HepG2 (cell line): ENCODE results near the gene DIP2C. TPM values are rescaled to one million over a fixed set of nuclear protein-coding genes. Genes with fewer than 3 reads are reported as not detected.

Experiments
- ATAC-seq: fragments of 200-7000 bp; cut with Tn5 transposase; 3 replicates; pipeline ENCODE4 v1.9.1; 2020; ENCODE audit warnings: mild to moderate bottlenecking, moderate library complexity
- BruUV-seq: library from RNA; stranded (reverse); fragments of 400-500 nt; replicated peaks from 2 replicates; lab custom pipeline; 2021; lab: Mats Ljungman, UMichigan
- CTCF ChIA-PET: fragments of 300-600 bp; formaldehyde crosslinking; extraction: SDS; loops from one replicate; lab custom pipeline; 2021; ENCODE audit warnings: low total read pairs, inconsistent platforms, low intra/inter-chr PET ratio; lab: Yijun Ruan, JAX
- POLR2A ChIA-PET: fragments of 350-600 bp; sonication (Branson Sonifier 250); formaldehyde crosslinking; loops from one replicate; lab custom pipeline; 2020; ENCODE audit warnings: antibody characterized with exemption, inconsistent platforms; lab: Yijun Ruan, JAX
- DNase-seq: peaks from one replicate; pipeline ENCODE4 v3.0.0-alpha.2; 2015; ENCODE audit warnings: low spot score
- FAIRE-seq: peaks from 3 replicates; lab custom pipeline; 2011; peaks lifted over from hg19 to GRCh38; lab: Jason Lieb, UNC
- H2AFZ ChIP-seq: one replicate; pipeline ENCODE4 v1.6.1; 2011; ENCODE audit warnings: low read length, inconsistent platforms
- H3K27ac ChIP-seq: fragments of 300-600 bp; 3 replicates; pipeline ENCODE4 v1.8.0; 2011; ENCODE audit warnings: mixed run types, mild to moderate bottlenecking, mixed read lengths, low read length, inconsistent platforms; ENCODE audit not compliant: insufficient read depth; ENCODE audit errors: extremely low read length
- H3K27me3 ChIP-seq, 2 experiments: fragments of 200-600 bp in 1 of 2; 2 replicates in 1 of 2; 3 replicates in 1 of 2; pipeline versions ENCODE4 v1.6.0 to v1.8.0; 2011; ENCODE audit warnings: low read length in 2 of 2, mild to moderate bottlenecking in 2 of 2, moderate library complexity in 2 of 2, inconsistent platforms in 1 of 2; ENCODE audit not compliant: insufficient read depth in 2 of 2, control insufficient read depth in 1 of 2
- H3K36me3 ChIP-seq, 2 experiments: fragments of 200-600 bp in 1 of 2; replicated peaks in 1 of 2; 2 replicates in 1 of 2; 3 replicates in 1 of 2; pipeline versions ENCODE4 v1.5.1 to v1.8.0; 2011; ENCODE audit warnings: low read length in 2 of 2, inconsistent platforms in 1 of 2; ENCODE audit not compliant: insufficient read depth in 2 of 2, control insufficient read depth in 1 of 2
- H3K4me1 ChIP-seq: 2 replicates; pipeline ENCODE4 v1.5.1; 2012; ENCODE audit warnings: low read length, inconsistent platforms; ENCODE audit not compliant: insufficient read depth
- H3K4me2 ChIP-seq: 2 replicates; pipeline ENCODE4 v1.6.0; 2011; ENCODE audit warnings: low read depth, low read length, inconsistent platforms
- H3K4me3 ChIP-seq, 3 experiments: fragments of 200-600 bp in 1 of 3; sonication (generic), shearing (Covaris generic) in 1 of 3; replicated peaks in 1 of 3; 2 replicates each; pipeline ENCODE4 v1.5.1; 2011 to 2016; ENCODE audit warnings: low read length in 3 of 3, inconsistent platforms in 2 of 3, low read depth in 2 of 3, mild to moderate bottlenecking in 2 of 3, control low read depth in 1 of 3, mixed read lengths in 1 of 3; ENCODE audit not compliant: insufficient read depth in 1 of 3
- H3K79me2 ChIP-seq: one replicate; pipeline ENCODE4 v1.6.1; 2011; ENCODE audit warnings: low read length, inconsistent platforms; ENCODE audit not compliant: insufficient read depth
- H3K9ac ChIP-seq: 2 replicates; pipeline ENCODE4 v1.6.0; 2011; ENCODE audit warnings: mild to moderate bottlenecking, low read depth, low read length, inconsistent platforms; ENCODE audit not compliant: insufficient read depth
- H3K9me3 ChIP-seq: 2 replicates; pipeline ENCODE4 v1.5.1; 2012; ENCODE audit warnings: mild to moderate bottlenecking, low read length
- H4K20me1 ChIP-seq: 2 replicates; pipeline ENCODE4 v1.6.0; 2011; ENCODE audit warnings: inconsistent platforms, mild to moderate bottlenecking, low read length, moderate library complexity; ENCODE audit not compliant: insufficient read depth
- AKNA ChIP-seq: sonication (generic); formaldehyde crosslinking; IDR thresholded peaks from 2 replicates; pipeline ENCODE4 v1.4.0; 2020; ENCODE audit warnings: missing genetic modification reagents, borderline replicate concordance
- PRDM15 ChIP-seq: sonication (generic); formaldehyde crosslinking; IDR thresholded peaks from 2 replicates; pipeline ENCODE4 v1.4.0; 2020; ENCODE audit warnings: missing genetic modification reagents
- ZBTB4 ChIP-seq: sonication (generic); formaldehyde crosslinking; IDR thresholded peaks from 2 replicates; pipeline ENCODE4 v1.4.0; 2020; ENCODE audit warnings: missing genetic modification reagents, mild to moderate bottlenecking, borderline replicate concordance
- WGBS: methylation state at CpG from one replicate; pipeline ENCODE4 v1.1.6; 2017; ENCODE audit warnings: low lambda C conversion rate; 5-methylcytosine and 5-hydroxymethylcytosine counted together
- in situ Hi-C: cut with HindIII; loops from 2 replicates; pipeline ENCODE4 v1.10.0; 2017; ENCODE audit warnings: low pct_unique_long_range_greater_than_20kb; ENCODE audit not compliant: extremely low pct_ligation_motif_present
- intact Hi-C: fragments of 100-400 bp; cut with micrococcal nuclease; formaldehyde crosslinking; loops from one replicate; pipeline ENCODE4 v1.10.0; 2022; ENCODE audit not compliant: unreplicated experiment
- polyA plus RNA-seq, 8 experiments: library from polyadenylated mRNA; depleted of rRNA in 3 of 8; stranded (reverse) in 7 of 8; unstranded in 1 of 8; fragments of >200 nt; fragmentation: Illumina TruSeq in 4 of 8; extraction: Trizol in 4 of 8; gene quantifications; 2 replicates each; pipeline versions ENCODE4 v1.2.1 to v1.2.3, GENCODE V29; 2011 to 2016; ENCODE audit warnings: low read depth in 4 of 8, missing spikeins in 1 of 8, mixed read lengths in 1 of 8; ENCODE audit not compliant: insufficient read depth in 1 of 8
- total RNA-seq, 5 experiments: library from RNA; depleted of rRNA; stranded (reverse); fragments of >200 nt; fragmentation: Illumina TruSeq; extraction: Trizol; gene quantifications; 2 replicates each; pipeline ENCODE4 v1.2.3, GENCODE V29; 2016; ENCODE audit warnings: low read depth in 1 of 5

The DIP2C gene
- total and polyA plus RNA-seq, 2 of the 13 experiments (the other 11 are each of a cell fraction or from before 2014, with no cell fraction given), result 2.2 to 2.7 TPM

GRCh38 chr10:613271-614138, 76.0 kb downstream of the DIP2C start:
- ChIA-PET POLR2A (no interaction called here), CTCF (no interaction called here)
- H3K4me2 ChIP-seq, result no peak overlapping the region
- TF ChIP-seq PRDM15 (CRISPR knock-in tag) (no peak), AKNA (CRISPR knock-in tag) (no peak), ZBTB4 (CRISPR knock-in tag) (no peak)
- no peaks in the 10 kb centered on the region for H3K4me1 ChIP-seq
- intact Hi-C loops (no loop called here), in situ Hi-C loops (no loop called here)
- ATAC-seq (no peak), FAIRE-seq (no peak), DNase-seq (no peak)
- H3K4me3 ChIP-seq, result no peak overlapping the region
- no peaks in the 10 kb centered on the region for H3K36me3 ChIP-seq
- no peaks in the 10 kb centered on the region for H3K79me2 ChIP-seq
- WGBS, result 89% methylated on average over 17 of the region's 19 CpGs
- H3K9me3 ChIP-seq, result no peaks in the 10 kb centered on the region
- no peak overlapping the region for H2AFZ ChIP-seq
- no TSS peak for BruUV-seq
- H3K27me3 ChIP-seq, result no peaks in the 10 kb centered on the region
- 0 out of 2 replicates have a peak, but pooled peaks cover 3% of the 10 kb centered on the region for H4K20me1 ChIP-seq
- no peak overlapping the region for H3K27ac ChIP-seq
- H3K9ac ChIP-seq, result no peak overlapping the region
